ENCODE results near the gene NKG7. TPM values are rescaled to one million over a fixed set of nuclear protein-coding genes. Genes with fewer than 3 reads are reported as not detected.
"Not testable (repeated sequence)": the region's sequence is repeated elsewhere in the genome, so short reads cannot be mapped to it uniquely, and the experiment has no call there.

Gene NKG7
- not detected in 2 replicates for total RNA-seq

- no peak for DNase-seq
These were observed at the start of gene NKG7 for GRCh38 chr19:51372649-51373504. TSS of gene NKG7 (minus strand) at chr19:51372654. CDS start at chr19:51372535, 119 bp downstream.

GRCh38 chr19:51422053-51422448, 49.6 kb upstream of the NKG7 start:
- DNase-seq, result peak; percentile 83

GRCh38 chr19:51421229-51422052, 49.0 kb upstream of the NKG7 start:
- no peak for DNase-seq

GRCh38 chr19:51420511-51420910, 48.1 kb upstream of the NKG7 start:
- not testable (repeated sequence) for DNase-seq

- no peak for DNase-seq
These were observed 46.3 kb upstream of the NKG7 start for GRCh38 chr19:51418707-51419106.

GRCh38 chr19:51417810-51418157, 45.3 kb upstream of the NKG7 start:
- no peak for DNase-seq

GRCh38 chr19:51417107-51417809, 44.8 kb upstream of the NKG7 start, which contains the start of gene SIGLEC10:
TSS of gene SIGLEC10 (minus strand) at chr19:51417642. CDS start at chr19:51417581, 61 bp downstream.
- no peak for DNase-seq

GRCh38 chr19:51416422-51416821, 44.0 kb upstream of the NKG7 start:
- DNase-seq, result not testable (repeated sequence)

- no peak for DNase-seq
These were observed 42.7 kb upstream of the NKG7 start for GRCh38 chr19:51415187-51415586.

GRCh38 chr19:51410950-51411748, 38.7 kb upstream of the NKG7 start:
- no peak for DNase-seq

- peak; percentile 54 for DNase-seq
These were observed 35.2 kb upstream of the NKG7 start for GRCh38 chr19:51407511-51408131.

- DNase-seq, result no peak
These were observed 29.7 kb upstream of the NKG7 start for GRCh38 chr19:51402117-51402516.

- DNase-seq, result not testable (repeated sequence)
These were observed 27.5 kb upstream of the NKG7 start for GRCh38 chr19:51399936-51400335.

GRCh38 chr19:51399231-51399630, 26.8 kb upstream of the NKG7 start:
- no peak for DNase-seq

- peak; percentile 41 for DNase-seq
These were observed 25.7 kb upstream of the NKG7 start for GRCh38 chr19:51398096-51398704.

- not testable (repeated sequence) for DNase-seq
These were observed 25.0 kb upstream of the NKG7 start for GRCh38 chr19:51397453-51397852.

- no peak for DNase-seq
These were observed 23.7 kb upstream of the NKG7 start for GRCh38 chr19:51396175-51396574.

- peak; percentile 98 for DNase-seq
These were observed 21.8 kb upstream of the NKG7 start for GRCh38 chr19:51394050-51394836.

- DNase-seq, result no peak
These were observed 20.2 kb upstream of the NKG7 start for GRCh38 chr19:51392701-51393100.

- DNase-seq, result no peak
These were observed 18.7 kb upstream of the NKG7 start for GRCh38 chr19:51391073-51391611.

Data from dermis blood vessel endothelial cell (primary cell).